ENCODE data around the gene PTCRA. TPM values are rescaled to one million over a fixed set of nuclear protein-coding genes. Genes with fewer than 3 reads are reported as not detected.

The PTCRA gene
- polyA plus RNA-seq, 3 donors, result 0.27 to 0.83 (median 0.55) TPM

DNA sequence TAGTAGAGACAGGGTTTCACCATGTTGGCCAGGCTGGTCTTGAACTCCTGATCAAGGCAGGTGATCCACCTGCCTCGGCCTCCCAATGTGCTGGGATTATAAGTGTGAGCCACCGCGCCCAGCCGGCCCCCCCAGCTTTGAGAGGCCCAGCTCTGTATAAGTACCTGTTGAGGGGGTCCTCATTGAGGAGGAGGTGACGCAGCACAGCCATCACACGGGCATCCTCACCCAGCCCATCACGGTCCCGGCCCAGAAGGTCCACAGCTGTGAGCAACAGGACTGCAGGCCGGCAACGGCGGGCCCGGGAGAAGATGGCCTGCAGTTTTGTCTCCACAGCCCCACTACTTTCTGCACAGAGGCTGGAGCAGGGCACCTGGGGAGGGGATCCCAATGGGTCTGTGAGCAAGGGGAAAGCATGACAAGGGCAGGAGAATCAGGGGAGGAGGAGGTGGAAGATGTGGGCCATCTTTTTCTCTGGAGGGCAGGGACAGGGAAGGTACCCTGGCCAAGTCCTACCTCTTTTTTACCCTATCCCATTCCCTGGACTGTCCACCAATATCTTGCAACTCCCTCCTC lies 52.4 kb downstream of the PTCRA start:
- peaks cover 53% of the 10 kb centered on the region in 2 donors for H3K36me3 ChIP-seq (replicated peaks in 1 of 2; ENCODE audit: control insufficient read depth in 1 of 2, insufficient read depth in 2 of 2, low read length in 2 of 2)
- peaks cover 0 to 1% (median 0%) of the 10 kb centered on the region in 7 donors for H3K9me3 Mint-ChIP-seq
- H3K9ac ChIP-seq (ENCODE audit: insufficient read depth, low read length, poor library complexity, severe bottlenecking), result no peak overlapping the region
- 97% methylated on average over 6 of the region's 12 CpGs for WGBS (ENCODE audit: insufficient coverage)
- no peak overlapping the region for H3K4me2 ChIP-seq (replicated peaks; ENCODE audit: extremely low read depth, low read length, poor library complexity, severe bottlenecking)
- no peak for TF ChIP-seq CTCF (IDR thresholded peaks at IDR 0.05)
- intact Hi-C loops (cut with micrococcal nuclease), result no loop called here
- peaks cover 11% of the 10 kb centered on the region for H3K4me1 Mint-ChIP-seq
- H2AFZ ChIP-seq (ENCODE audit: insufficient read depth, low read depth, low read length, poor library complexity, severe bottlenecking), result no peak overlapping the region
- H3K27me3 ChIP-seq (ENCODE audit: control insufficient read depth in 2 of 2, insufficient read depth in 2 of 2, low read length in 2 of 2), result no peaks in the 10 kb centered on the region
- H3K79me2 ChIP-seq (ENCODE audit: insufficient read depth, low read length), result no peaks in the 10 kb centered on the region
- peak overlapping the region in 1 of 2 donors; percentile 41 for H3K4me3 Mint-ChIP-seq
- peaks cover 8% of the 10 kb centered on the region for H4K20me1 ChIP-seq (ENCODE audit: insufficient read depth, low read length)
- H3K4me3 ChIP-seq (replicated peaks in 1 of 3; ENCODE audit: low read depth in 2 of 3, low read length in 3 of 3), result no peak overlapping the region
- no peaks in the 10 kb centered on the region for H3K9me3 ChIP-seq (replicated peaks in 1 of 2; ENCODE audit: control insufficient read depth in 1 of 2, insufficient read depth in 1 of 2, low read length in 2 of 2)
- peaks cover 7 to 10% of the 10 kb centered on the region in 2 donors for H3K4me1 ChIP-seq (ENCODE audit: control insufficient read depth in 1 of 2, insufficient read depth in 2 of 2, low read length in 2 of 2)
- peaks cover 0 to 2% (median 0%) of the 10 kb centered on the region in 3 donors for H3K27me3 Mint-ChIP-seq (ENCODE audit: low read depth in 3 of 3)
- H3K27ac Mint-ChIP-seq, result no peak overlapping the region
- peaks cover 45 to 77% of the 10 kb centered on the region in 2 donors for H3K36me3 Mint-ChIP-seq
- no peak overlapping the region for H3K27ac ChIP-seq (ENCODE audit: low read depth in 1 of 2, low read length in 2 of 2)
- DNase-seq, result no peak

GRCh38 chr6:42968783-42969182 lies 52.9 kb downstream of the PTCRA start:
- Mint-ChIP-seq H3K27ac (peak overlapping the region in 1 of 7 donors; percentile 36), H3K27me3 (ENCODE audit: low read depth in 3 of 3) (peaks cover 0 to 2% (median 0%) of the 10 kb centered on the region in 3 donors), H3K36me3 (peaks cover 42 to 73% of the 10 kb centered on the region in 2 donors), H3K4me1 (peaks cover 11% of the 10 kb centered on the region), H3K9me3 (peaks cover 0 to 1% (median 0%) of the 10 kb centered on the region in 7 donors), H3K4me3 (no peak overlapping the region)
- Histone ChIP-seq H3K9me3 (replicated peaks in 1 of 2; ENCODE audit: control insufficient read depth in 1 of 2, insufficient read depth in 1 of 2, low read length in 2 of 2) (no peaks in the 10 kb centered on the region), H2AFZ (ENCODE audit: insufficient read depth, low read depth, low read length, poor library complexity, severe bottlenecking) (no peak overlapping the region), H3K79me2 (ENCODE audit: insufficient read depth, low read length) (no peaks in the 10 kb centered on the region), H3K27ac (ENCODE audit: low read depth in 1 of 2, low read length in 2 of 2) (no peak overlapping the region), H3K4me1 (ENCODE audit: control insufficient read depth in 1 of 2, insufficient read depth in 2 of 2, low read length in 2 of 2) (peaks cover 7 to 10% of the 10 kb centered on the region in 2 donors), H3K36me3 (replicated peaks in 1 of 2; ENCODE audit: control insufficient read depth in 1 of 2, insufficient read depth in 2 of 2, low read length in 2 of 2) (peaks cover 49 to 58% of the 10 kb centered on the region in 2 donors), H3K4me3 (replicated peaks in 1 of 3; ENCODE audit: low read depth in 2 of 3, low read length in 3 of 3) (no peak overlapping the region), H3K4me2 (replicated peaks; ENCODE audit: extremely low read depth, low read length, poor library complexity, severe bottlenecking) (no peak overlapping the region), H4K20me1 (ENCODE audit: insufficient read depth, low read length) (peaks cover 8% of the 10 kb centered on the region), H3K27me3 (ENCODE audit: control insufficient read depth in 2 of 2, insufficient read depth in 2 of 2, low read length in 2 of 2) (no peaks in the 10 kb centered on the region), H3K9ac (ENCODE audit: insufficient read depth, low read length, poor library complexity, severe bottlenecking) (no peak overlapping the region)
- DNase-seq, result no peak
- WGBS (ENCODE audit: insufficient coverage), result 100% methylated on average over 1 of the region's 4 CpGs
- no peak for TF ChIP-seq CTCF (IDR thresholded peaks at IDR 0.05)
- intact Hi-C loops (cut with micrococcal nuclease), result no loop called here
